ACC112 (cell line): ENCODE results near the gene MFSD12.
"Not testable (repeated sequence)": the region's sequence is repeated elsewhere in the genome, so short reads cannot be mapped to it uniquely, and the experiment has no call there.

Experiments used
- H2AFZ ChIP-seq: fragments of 200-600 bp; sonication (generic); one replicate; pipeline ENCODE4 v1.6.0; 2017; ENCODE audit warnings: antibody characterized with exemption, low read length; ENCODE audit not compliant: unreplicated experiment
- H3K27ac ChIP-seq: fragments of 200-600 bp; sonication (generic); 2 replicates; pipeline ENCODE4 v1.5.1; 2014; ENCODE audit warnings: low read depth, mild to moderate bottlenecking, antibody characterized with exemption, low read length, moderate library complexity
- H3K27me3 ChIP-seq: fragments of 200-600 bp; sonication (generic); 2 replicates; pipeline ENCODE4 v1.6.1; 2014; ENCODE audit warnings: mild to moderate bottlenecking, antibody characterized with exemption, low read length, moderate library complexity, mixed read lengths; ENCODE audit not compliant: insufficient read depth
- H3K36me3 ChIP-seq: fragments of 200-600 bp; sonication (generic); 2 replicates; pipeline ENCODE4 v1.6.1; 2016; ENCODE audit warnings: mild to moderate bottlenecking, antibody characterized with exemption, low read length, moderate library complexity, mixed read lengths; ENCODE audit not compliant: insufficient read depth
- H3K4me1 ChIP-seq: fragments of 200-600 bp; sonication (generic); one replicate; pipeline ENCODE4 v1.6.1; 2016; ENCODE audit warnings: low read length, mixed read lengths; ENCODE audit not compliant: insufficient read depth, unreplicated experiment, control insufficient read depth
- H3K4me3 ChIP-seq: fragments of 200-600 bp; sonication (generic); 2 replicates; pipeline ENCODE4 v1.5.1; 2014; ENCODE audit warnings: mild to moderate bottlenecking, low read depth, low read length
- H3K79me2 ChIP-seq: fragments of 200-600 bp; sonication (generic); one replicate; pipeline ENCODE4 v1.6.0; 2016; ENCODE audit warnings: low read length; ENCODE audit not compliant: control insufficient read depth, unreplicated experiment, insufficient read depth

MFSD12 gene

GRCh38 chr19:3535981-3536380 is 21.4 kb downstream of the MFSD12 start:
- no peak overlapping the region for H3K4me3 ChIP-seq

DNA sequence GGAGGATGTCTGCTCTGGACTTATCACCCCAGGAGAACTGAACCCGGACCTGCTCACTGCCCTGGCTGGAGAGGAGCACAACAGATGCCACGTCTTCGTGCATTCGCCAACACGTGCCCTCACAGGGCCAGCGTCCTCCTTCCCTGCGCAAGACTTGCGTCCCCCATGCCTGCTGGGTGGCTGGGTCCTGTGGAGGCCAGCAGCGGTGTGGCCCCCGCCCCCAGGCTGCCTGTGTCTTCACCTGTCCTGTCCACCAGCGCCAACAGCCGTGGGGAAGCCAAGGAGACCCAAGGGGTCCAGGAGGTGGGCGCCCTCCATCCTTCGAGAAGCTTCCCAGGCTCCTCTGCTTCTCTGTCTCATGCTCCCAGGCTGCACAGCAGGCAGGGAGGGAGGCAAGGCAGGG is 21.8 kb downstream of the MFSD12 start:
- Histone ChIP-seq H3K4me1 (no peaks in the 10 kb centered on the region), H2AFZ (no peak overlapping the region), H3K27ac (no peak overlapping the region), H3K27me3 (no peaks in the 10 kb centered on the region), H3K4me3 (no peak overlapping the region), H3K79me2 (no peaks in the 10 kb centered on the region), H3K36me3 (0 out of 2 replicates have a peak, but pooled peaks cover 5% of the 10 kb centered on the region)

More at GRCh38 chr19:3535981-3536380, 21.4 kb downstream of the MFSD12 start:
- Histone ChIP-seq H3K27me3 (no peaks in the 10 kb centered on the region), H3K79me2 (no peaks in the 10 kb centered on the region), H3K27ac (no peak overlapping the region), H2AFZ (no peak overlapping the region), H3K36me3 (0 out of 2 replicates have a peak, but pooled peaks cover 5% of the 10 kb centered on the region), H3K4me1 (no peaks in the 10 kb centered on the region)

- Histone ChIP-seq H3K79me2 (no peaks in the 10 kb centered on the region), H2AFZ (no peak overlapping the region), H3K4me1 (no peaks in the 10 kb centered on the region), H3K4me3 (no peak overlapping the region), H3K27ac (no peak overlapping the region), H3K36me3 (0 out of 2 replicates have a peak, but pooled peaks cover 5% of the 10 kb centered on the region), H3K27me3 (no peaks in the 10 kb centered on the region)
Measured at GRCh38 chr19:3535235-3535535, 22.2 kb downstream of the MFSD12 start.

DNA sequence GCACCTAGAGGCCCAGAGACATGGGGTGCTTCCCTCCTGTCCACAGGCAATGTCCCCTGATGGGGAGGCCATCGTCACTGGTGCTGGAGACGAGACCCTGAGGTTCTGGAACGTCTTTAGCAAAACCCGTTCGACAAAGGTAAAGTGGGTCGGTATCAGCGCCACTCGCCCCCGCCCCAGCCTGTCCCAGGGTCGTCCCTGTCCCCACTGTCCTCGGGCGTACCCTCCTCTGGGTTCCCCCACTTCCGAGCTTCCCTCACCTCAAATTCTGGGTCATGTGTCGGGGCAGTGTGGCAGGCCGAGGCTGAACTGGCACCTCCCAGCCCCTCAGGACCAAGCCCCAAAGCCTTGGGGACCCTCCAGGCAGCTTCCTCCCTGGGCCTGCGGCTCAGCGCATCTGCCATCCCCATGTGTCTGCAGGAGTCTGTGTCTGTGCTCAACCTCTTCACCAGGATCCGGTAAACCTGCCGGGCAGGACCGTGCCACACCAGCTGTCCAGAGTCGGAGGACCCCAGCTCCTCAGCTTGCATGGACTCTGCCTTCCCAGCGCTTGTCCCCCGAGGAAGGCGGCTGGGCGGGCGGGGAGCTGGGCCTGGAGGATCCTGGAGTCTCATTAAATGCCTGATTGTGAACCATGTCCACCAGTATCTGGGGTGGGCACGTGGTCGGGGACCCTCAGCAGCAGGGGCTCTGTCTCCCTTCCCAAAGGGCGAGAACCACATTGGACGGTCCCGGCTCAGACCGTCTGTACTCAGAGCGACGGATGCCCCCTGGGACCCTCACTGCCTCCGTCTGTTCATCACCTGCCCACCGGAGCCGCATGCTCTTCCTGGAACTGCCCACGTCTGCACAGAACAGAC is 22.8 kb downstream of the MFSD12 start:
- Histone ChIP-seq H3K4me1 (no peaks in the 10 kb centered on the region), H3K27ac (no peak overlapping the region), H3K79me2 (no peaks in the 10 kb centered on the region), H3K27me3 (no peaks in the 10 kb centered on the region), H3K36me3 (0 out of 2 replicates have a peak, but pooled peaks cover 3% of the 10 kb centered on the region), H3K4me3 (no peak overlapping the region), H2AFZ (no peak overlapping the region)

GRCh38 chr19:3533563-3534216 is 23.7 kb downstream of the MFSD12 start:
- H3K79me2 ChIP-seq: no peaks in the 10 kb centered on the region
- no peak overlapping the region for H3K27ac ChIP-seq
- no peaks in the 10 kb centered on the region for H3K4me1 ChIP-seq
- H3K27me3 ChIP-seq: no peaks in the 10 kb centered on the region
- H3K36me3 ChIP-seq: no peaks in the 10 kb centered on the region
- no peak overlapping the region for H2AFZ ChIP-seq
- no peak overlapping the region for H3K4me3 ChIP-seq

DNA sequence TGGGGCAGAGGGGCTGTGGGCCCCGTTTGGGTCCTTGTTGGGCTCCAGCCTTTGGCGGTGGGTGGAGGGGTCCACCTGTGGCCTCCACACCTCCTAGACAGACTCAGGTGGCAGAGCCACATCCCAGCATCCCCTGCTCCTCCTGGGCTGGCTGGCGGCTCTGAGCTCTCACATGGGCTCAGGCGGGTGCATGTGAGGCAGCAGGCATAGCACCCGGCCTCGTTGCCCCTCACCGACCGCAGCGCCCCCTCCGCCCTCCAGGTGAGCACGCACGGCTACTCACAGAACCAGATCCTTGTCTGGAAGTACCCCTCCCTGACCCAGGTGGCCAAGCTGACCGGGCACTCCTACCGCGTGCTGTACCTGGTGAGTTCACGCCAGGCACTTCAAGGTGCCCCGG is 24.4 kb downstream of the MFSD12 start:
- Histone ChIP-seq H2AFZ (no peak overlapping the region), H3K27ac (no peak overlapping the region), H3K79me2 (no peaks in the 10 kb centered on the region), H3K27me3 (no peaks in the 10 kb centered on the region), H3K4me3 (no peak overlapping the region), H3K36me3 (no peaks in the 10 kb centered on the region), H3K4me1 (no peaks in the 10 kb centered on the region)

GRCh38 chr19:3532154-3532786 is 25.1 kb downstream of the MFSD12 start:
- Histone ChIP-seq H3K27ac (no peak overlapping the region), H2AFZ (no peak overlapping the region), H3K27me3 (no peaks in the 10 kb centered on the region), H3K4me3 (no peak overlapping the region), H3K79me2 (no peaks in the 10 kb centered on the region), H3K36me3 (no peaks in the 10 kb centered on the region), H3K4me1 (no peaks in the 10 kb centered on the region)

DNA sequence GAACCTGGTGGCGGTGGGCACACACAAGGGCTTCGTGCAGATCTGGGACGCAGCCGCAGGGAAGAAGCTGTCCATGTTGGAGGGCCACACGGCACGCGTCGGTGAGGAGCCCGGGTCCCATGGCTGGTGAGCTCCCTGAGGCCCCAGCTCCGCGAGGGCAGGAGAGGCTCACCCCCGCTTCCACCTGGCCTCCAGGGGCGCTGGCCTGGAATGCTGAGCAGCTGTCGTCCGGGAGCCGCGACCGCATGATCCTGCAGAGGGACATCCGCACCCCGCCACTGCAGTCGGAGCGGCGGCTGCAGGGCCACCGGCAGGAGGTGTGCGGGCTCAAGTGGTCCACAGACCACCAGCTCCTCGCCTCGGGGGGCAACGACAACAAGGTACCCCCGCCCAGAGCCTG is 25.7 kb downstream of the MFSD12 start:
- Histone ChIP-seq H3K4me3 (no peak overlapping the region), H3K79me2 (no peaks in the 10 kb centered on the region), H3K4me1 (no peaks in the 10 kb centered on the region), H3K27me3 (no peaks in the 10 kb centered on the region), H2AFZ (no peak overlapping the region), H3K27ac (no peak overlapping the region), H3K36me3 (no peaks in the 10 kb centered on the region)

DNA sequence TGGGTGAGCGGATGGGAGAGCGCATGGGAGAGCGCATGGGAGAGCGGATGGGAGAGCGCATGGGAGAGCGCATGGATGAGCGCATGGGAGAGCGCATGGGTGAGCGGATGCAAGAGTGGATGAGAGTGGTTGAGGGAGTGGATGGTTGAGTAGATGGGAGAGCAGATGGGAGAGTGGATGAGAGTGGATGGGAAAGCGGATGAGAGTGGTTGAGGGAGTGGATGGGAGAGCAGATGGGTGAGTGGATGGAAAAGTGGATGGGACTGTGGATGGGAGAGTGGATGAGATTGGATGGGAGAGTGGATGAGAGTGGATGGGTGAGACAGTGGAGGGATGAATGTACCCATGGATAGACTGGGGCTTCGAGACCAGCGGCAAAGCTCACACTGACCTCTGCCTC is 27.0 kb downstream of the MFSD12 start:
- Histone ChIP-seq H3K27me3 (no peaks in the 10 kb centered on the region), H3K27ac (no peak overlapping the region), H3K4me3 (no peak overlapping the region), H3K4me1 (no peaks in the 10 kb centered on the region), H2AFZ (no peak overlapping the region), H3K36me3 (no peaks in the 10 kb centered on the region), H3K79me2 (no peaks in the 10 kb centered on the region)

DNA sequence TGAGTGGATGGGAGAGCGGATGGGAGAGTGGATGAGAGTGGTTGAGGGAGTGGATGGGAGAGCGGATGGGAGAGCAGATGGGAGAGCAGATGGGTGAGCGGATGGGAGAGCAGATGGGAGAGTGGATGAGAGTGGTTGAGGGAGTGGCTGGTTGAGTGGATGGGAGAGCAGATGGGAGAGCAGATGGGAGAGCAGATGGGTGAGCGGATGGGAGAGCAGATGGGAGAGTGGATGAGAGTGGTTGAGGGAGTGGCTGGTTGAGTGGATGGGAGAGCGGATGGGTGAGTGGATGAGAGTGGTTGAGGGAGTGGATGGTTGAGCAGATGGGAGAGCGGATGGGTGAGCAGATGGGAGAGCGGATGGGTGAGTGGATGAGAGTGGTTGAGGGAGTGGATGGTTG is 28.1 kb downstream of the MFSD12 start:
- not testable (repeated sequence) for H3K79me2 ChIP-seq, H3K27ac ChIP-seq, H3K36me3 ChIP-seq, H3K27me3 ChIP-seq, H3K4me1 ChIP-seq, H2AFZ ChIP-seq, H3K4me3 ChIP-seq
